Panc1 (cell line): ENCODE data around the gene HNRNPM. TPM values are rescaled to one million over a fixed set of nuclear protein-coding genes. Genes with fewer than 3 reads are reported as not detected.

Source experiments
- ATAC-seq: fragments of 200-7000 bp; cut with Tn5 transposase; 2 replicates; pipeline ENCODE4 v1.9.1; 2020; ENCODE audit warnings: mild to moderate bottlenecking, moderate library complexity
- BruUV-seq: library from RNA; stranded (reverse); fragments of 400-500 nt; replicated peaks from 2 replicates; lab custom pipeline; 2021; lab: Mats Ljungman, UMichigan
- CTCF ChIA-PET: fragments of 300-600 bp; sonication (Branson Sonifier 250); formaldehyde crosslinking; loops from one replicate; lab custom pipeline; 2022; ENCODE audit warnings: antibody characterized with exemption; lab: Charles Lee
- POLR2A ChIA-PET: fragments of 300-600 bp; sonication (Branson Sonifier 250); formaldehyde crosslinking; loops from one replicate; lab custom pipeline; 2022; ENCODE audit warnings: antibody characterized with exemption; lab: Charles Lee
- DNase-seq: peaks from one replicate; pipeline ENCODE4 v3.0.0-alpha.2; 2010; ENCODE audit warnings: low read depth, low spot score
- H3K27ac ChIP-seq: 2 replicates; pipeline ENCODE4 v1.5.1; 2011; ENCODE audit warnings: mild to moderate bottlenecking, low read length, inconsistent platforms
- H3K27me3 ChIP-seq: fragments of 200-500 bp; sonication (Bioruptor generic); 2 replicates; pipeline ENCODE4 v1.6.0; 2014; ENCODE audit warnings: low read length, inconsistent platforms; ENCODE audit not compliant: control insufficient read depth, insufficient read depth
- H3K36me3 ChIP-seq: fragments of 200-500 bp; sonication (Bioruptor generic); 2 replicates; pipeline ENCODE4 v1.5.1; 2014; ENCODE audit warnings: inconsistent platforms, mild to moderate bottlenecking, low read length, moderate library complexity; ENCODE audit not compliant: control insufficient read depth, insufficient read depth
- H3K4me1 ChIP-seq: 2 replicates; pipeline ENCODE4 v1.5.1; 2011; ENCODE audit warnings: inconsistent platforms, mild to moderate bottlenecking, low read length, moderate library complexity; ENCODE audit not compliant: control insufficient read depth, insufficient read depth
- H3K4me3 ChIP-seq, 2 experiments: 2 replicates each; pipeline ENCODE4 v1.5.1; 2011 to 2012; ENCODE audit warnings: low read depth in 2 of 2, low read length in 2 of 2, mild to moderate bottlenecking in 2 of 2, inconsistent platforms in 1 of 2, moderate library complexity in 1 of 2
- H3K9me3 ChIP-seq: fragments of 200-500 bp; sonication (Bioruptor generic); 2 replicates; pipeline ENCODE4 v1.5.1; 2014; ENCODE audit warnings: low read depth, mild to moderate bottlenecking, inconsistent platforms, low read length, moderate library complexity; ENCODE audit not compliant: control insufficient read depth, insufficient read depth
- POLR2AphosphoS5 ChIP-seq: IDR thresholded peaks from 2 replicates; pipeline ENCODE4 v1.6.1; 2012; ENCODE audit warnings: mild to moderate bottlenecking, low read depth, low read length, moderate library complexity
- SIN3A ChIP-seq: IDR thresholded peaks from 2 replicates; pipeline ENCODE4 v1.6.1; 2012; ENCODE audit warnings: low read depth, mild to moderate bottlenecking, low read length, moderate library complexity, borderline replicate concordance; ENCODE audit not compliant: insufficient read depth
- TCF7L2 ChIP-seq: IDR thresholded peaks from 2 replicates; pipeline ENCODE4 v1.6.1; 2011; ENCODE audit warnings: mild to moderate bottlenecking, low read depth, low read length, inconsistent platforms
- in situ Hi-C: cut with HindIII; loops from 2 replicates; pipeline ENCODE4 v1.10.0; 2016; ENCODE audit warnings: low sequenced_read_pairs, low pct_unique_long_range_greater_than_20kb
- intact Hi-C: fragments of 100-400 bp; cut with micrococcal nuclease; formaldehyde crosslinking; loops from one replicate; pipeline ENCODE4 v1.10.0; 2022; ENCODE audit not compliant: unreplicated experiment
- total RNA-seq: library from RNA; stranded (reverse); gene quantifications from one replicate; pipeline ENCODE4 v1.2.1, GENCODE V29; 2021; ENCODE audit not compliant: unreplicated experiment
- TF ChIP-seq, protein P1 (sequence below): fragments of 450-650 bp; IDR thresholded peaks from 2 replicates; pipeline ENCODE4 v1.5.1; 2017; ENCODE audit warnings: mild to moderate bottlenecking
- TF ChIP-seq, protein P2 (sequence below), 2 experiments: IDR thresholded peaks; 2 replicates each; pipeline ENCODE4 v1.6.1; 2011 to 2012; ENCODE audit warnings: low read depth in 2 of 2, control low read depth in 1 of 2, low read length in 1 of 2, mild to moderate bottlenecking in 1 of 2, moderate library complexity in 1 of 2; ENCODE audit not compliant: insufficient read depth in 1 of 2

HNRNPM gene
- total RNA-seq, 1 experiment from 2014 or later: 225 TPM

DNA sequence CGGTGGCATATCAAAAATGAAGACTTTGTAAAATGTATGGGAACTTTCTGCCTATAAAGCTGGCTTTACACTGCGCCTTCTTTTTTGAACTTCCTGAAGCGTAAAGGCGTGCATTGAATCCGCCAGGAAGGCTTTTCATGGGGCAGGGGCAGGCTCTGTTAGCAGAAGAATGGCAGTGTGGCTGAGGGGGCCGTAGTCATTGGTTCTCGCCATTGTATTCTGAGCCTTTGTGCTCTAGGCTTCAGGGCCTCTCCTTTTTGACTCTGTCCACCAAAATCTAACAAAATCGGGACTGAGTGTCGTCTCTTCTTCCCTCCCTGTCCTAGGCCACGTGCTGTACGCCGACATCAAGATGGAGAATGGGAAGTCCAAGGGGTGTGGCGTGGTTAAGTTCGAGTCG is 43.6 kb downstream of the HNRNPM start:
- TF ChIP-seq, protein P1, sequence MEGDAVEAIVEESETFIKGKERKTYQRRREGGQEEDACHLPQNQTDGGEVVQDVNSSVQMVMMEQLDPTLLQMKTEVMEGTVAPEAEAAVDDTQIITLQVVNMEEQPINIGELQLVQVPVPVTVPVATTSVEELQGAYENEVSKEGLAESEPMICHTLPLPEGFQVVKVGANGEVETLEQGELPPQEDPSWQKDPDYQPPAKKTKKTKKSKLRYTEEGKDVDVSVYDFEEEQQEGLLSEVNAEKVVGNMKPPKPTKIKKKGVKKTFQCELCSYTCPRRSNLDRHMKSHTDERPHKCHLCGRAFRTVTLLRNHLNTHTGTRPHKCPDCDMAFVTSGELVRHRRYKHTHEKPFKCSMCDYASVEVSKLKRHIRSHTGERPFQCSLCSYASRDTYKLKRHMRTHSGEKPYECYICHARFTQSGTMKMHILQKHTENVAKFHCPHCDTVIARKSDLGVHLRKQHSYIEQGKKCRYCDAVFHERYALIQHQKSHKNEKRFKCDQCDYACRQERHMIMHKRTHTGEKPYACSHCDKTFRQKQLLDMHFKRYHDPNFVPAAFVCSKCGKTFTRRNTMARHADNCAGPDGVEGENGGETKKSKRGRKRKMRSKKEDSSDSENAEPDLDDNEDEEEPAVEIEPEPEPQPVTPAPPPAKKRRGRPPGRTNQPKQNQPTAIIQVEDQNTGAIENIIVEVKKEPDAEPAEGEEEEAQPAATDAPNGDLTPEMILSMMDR: no peak
- no peak for TF ChIP-seq SIN3A
- no peak for TF ChIP-seq TCF7L2
- no peak for TF ChIP-seq POLR2AphosphoS5
- TF ChIP-seq, protein P2, sequence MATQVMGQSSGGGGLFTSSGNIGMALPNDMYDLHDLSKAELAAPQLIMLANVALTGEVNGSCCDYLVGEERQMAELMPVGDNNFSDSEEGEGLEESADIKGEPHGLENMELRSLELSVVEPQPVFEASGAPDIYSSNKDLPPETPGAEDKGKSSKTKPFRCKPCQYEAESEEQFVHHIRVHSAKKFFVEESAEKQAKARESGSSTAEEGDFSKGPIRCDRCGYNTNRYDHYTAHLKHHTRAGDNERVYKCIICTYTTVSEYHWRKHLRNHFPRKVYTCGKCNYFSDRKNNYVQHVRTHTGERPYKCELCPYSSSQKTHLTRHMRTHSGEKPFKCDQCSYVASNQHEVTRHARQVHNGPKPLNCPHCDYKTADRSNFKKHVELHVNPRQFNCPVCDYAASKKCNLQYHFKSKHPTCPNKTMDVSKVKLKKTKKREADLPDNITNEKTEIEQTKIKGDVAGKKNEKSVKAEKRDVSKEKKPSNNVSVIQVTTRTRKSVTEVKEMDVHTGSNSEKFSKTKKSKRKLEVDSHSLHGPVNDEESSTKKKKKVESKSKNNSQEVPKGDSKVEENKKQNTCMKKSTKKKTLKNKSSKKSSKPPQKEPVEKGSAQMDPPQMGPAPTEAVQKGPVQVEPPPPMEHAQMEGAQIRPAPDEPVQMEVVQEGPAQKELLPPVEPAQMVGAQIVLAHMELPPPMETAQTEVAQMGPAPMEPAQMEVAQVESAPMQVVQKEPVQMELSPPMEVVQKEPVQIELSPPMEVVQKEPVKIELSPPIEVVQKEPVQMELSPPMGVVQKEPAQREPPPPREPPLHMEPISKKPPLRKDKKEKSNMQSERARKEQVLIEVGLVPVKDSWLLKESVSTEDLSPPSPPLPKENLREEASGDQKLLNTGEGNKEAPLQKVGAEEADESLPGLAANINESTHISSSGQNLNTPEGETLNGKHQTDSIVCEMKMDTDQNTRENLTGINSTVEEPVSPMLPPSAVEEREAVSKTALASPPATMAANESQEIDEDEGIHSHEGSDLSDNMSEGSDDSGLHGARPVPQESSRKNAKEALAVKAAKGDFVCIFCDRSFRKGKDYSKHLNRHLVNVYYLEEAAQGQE (IDR thresholded peaks at IDR 0.05; ENCODE audit: insufficient read depth in 1 of 2, low read depth in 2 of 2, low read length in 1 of 2): no peak
- Histone ChIP-seq H3K4me3 (no peak overlapping the region), H3K27me3 (no peaks in the 10 kb centered on the region), H3K9me3 (no peaks in the 10 kb centered on the region), H3K36me3 (peaks cover 5% of the 10 kb centered on the region; the same call in 1 of the 2 replicates), H3K27ac (no peak overlapping the region), H3K4me1 (no peaks in the 10 kb centered on the region)
- ATAC-seq (no peak), DNase-seq (no peak)
- no TSS peak for BruUV-seq
- in situ Hi-C loops: no loop called here
- intact Hi-C loops: no loop called here
- ChIA-PET POLR2A (no interaction called here), CTCF (no interaction called here)

DNA sequence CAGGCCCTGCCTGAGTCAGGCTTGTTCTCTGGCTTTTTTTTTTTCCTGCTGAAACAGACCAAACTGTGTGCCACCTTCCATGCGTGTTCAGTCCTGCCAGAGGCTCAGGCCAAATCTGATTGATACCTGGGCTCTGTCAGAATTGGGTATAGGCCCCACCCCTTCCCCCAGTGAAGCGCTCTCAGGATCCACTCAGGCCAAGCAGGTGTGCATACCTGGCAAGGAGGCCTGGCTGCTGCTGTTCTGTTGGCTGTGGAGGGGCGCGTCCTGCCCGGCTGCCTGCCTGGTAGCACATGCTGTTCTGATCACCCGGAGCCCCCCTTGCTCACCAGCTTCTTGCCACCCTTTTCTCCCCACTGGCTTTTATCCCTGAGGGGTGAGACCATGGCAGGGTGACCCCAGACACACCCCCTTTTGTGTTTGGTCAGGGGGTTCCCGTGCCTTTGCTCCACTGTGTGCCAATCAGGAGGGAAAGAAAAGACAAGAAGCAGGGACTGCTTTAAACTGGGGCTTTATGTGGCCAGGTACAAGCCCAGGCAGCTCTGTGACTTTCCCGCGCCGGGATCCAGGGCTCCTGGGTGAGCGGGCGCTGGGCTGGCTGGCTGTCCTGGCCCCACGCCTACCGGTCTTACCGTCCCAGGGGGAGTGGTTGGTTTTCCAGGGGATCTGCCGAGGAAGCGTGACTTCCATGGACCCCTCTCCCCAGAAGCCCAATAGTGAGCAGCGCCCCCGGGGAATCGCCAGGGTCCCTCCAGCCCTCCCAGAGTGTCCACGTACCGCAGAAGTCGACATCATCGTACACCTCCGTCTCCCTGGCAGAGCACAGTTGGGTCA is 45.0 kb downstream of the HNRNPM start:
- ChIA-PET POLR2A (no interaction called here), CTCF (no interaction called here)
- no peak overlapping the region for H3K4me3 ChIP-seq
- in situ Hi-C loops: no loop called here
- no peaks in the 10 kb centered on the region for H3K27me3 ChIP-seq
- no peak for DNase-seq
- peaks cover 3% of the 10 kb centered on the region; the same call in 1 of the 2 replicates for H3K36me3 ChIP-seq
- no peaks in the 10 kb centered on the region for H3K9me3 ChIP-seq
- intact Hi-C loops: no loop called here
- peak; percentile 35; the same call in 1 of the 2 replicates for ATAC-seq
- no TSS peak for BruUV-seq
- TF ChIP-seq SIN3A (no peak), POLR2AphosphoS5 (no peak), TCF7L2 (no peak)
- TF ChIP-seq, protein P2 (IDR thresholded peaks at IDR 0.05; ENCODE audit: insufficient read depth in 1 of 2, low read depth in 2 of 2, low read length in 1 of 2): no peak
- TF ChIP-seq, protein P1: no peak
- no peaks in the 10 kb centered on the region for H3K4me1 ChIP-seq
- H3K27ac ChIP-seq: no peak overlapping the region
